IPS-NIHi7 (cell line): ENCODE measurements around the gene FSIP1.

Source experiments
- DNase-seq: peaks from one replicate; pipeline ENCODE4 v3.0.0; 2012; ENCODE audit warnings: mixed read lengths; ENCODE audit errors: extremely low spot score

FSIP1 gene

DNA sequence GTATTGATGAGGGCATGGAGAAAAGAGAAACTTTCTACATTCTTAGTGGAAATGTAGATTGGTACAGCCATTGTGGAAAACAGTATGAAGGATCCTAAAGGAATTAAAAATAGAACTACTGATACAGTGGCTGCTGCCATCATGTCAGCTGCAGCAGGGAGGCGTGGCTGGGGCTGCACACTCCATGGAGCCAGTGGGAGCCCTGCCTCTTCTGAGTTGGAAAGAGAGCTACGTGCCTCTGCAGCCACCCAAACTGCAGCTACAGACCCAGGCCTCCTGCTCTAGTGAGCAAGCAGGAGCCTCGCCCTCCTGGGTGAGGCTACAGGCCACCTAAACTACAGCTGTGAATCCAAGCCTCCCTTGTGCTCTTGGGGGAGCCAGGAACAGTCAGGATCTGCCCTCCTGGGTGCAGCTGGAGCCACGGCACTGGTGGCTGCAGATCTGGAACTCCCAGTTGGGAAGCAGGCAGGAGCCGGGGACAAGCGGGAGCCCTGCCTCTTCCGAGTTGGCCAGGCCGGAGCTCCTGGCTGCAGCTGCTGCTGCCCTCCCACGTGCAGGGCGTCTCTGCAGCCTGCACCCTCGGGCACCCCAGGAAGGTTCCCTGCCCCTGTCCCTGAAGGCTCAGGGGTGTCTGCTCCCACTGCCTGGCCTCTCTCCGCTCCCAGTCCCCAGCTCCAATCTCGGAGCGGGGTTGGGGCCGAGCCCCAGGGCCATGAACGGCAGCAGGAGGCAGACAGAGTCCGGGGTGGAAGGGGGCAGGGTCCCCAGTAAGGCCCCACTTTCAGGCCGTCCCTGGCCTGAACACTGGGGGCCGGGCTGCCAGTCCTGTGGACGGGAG lies 137.3 kb downstream of the FSIP1 start:
- no peak for DNase-seq

DNA sequence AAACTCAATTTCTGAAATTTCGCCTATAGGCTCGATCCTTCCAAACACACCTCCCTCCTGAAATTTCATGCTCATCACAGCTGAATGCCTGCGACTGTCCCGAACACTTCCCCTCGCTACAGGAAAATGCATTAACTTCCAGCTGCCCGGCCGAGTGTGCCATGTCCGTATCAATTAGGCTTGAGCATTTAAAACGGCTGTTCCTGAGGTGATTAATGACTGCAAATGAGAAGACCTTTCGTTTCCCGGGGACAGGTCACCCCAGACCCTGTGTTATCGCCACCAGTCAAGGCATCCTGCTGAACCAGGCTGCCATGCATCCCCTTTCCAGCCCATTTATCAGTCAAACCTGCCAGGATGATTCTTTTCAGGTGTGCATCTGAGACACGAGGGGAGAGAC lies 138.5 kb downstream of the FSIP1 start:
- no peak for DNase-seq

DNA sequence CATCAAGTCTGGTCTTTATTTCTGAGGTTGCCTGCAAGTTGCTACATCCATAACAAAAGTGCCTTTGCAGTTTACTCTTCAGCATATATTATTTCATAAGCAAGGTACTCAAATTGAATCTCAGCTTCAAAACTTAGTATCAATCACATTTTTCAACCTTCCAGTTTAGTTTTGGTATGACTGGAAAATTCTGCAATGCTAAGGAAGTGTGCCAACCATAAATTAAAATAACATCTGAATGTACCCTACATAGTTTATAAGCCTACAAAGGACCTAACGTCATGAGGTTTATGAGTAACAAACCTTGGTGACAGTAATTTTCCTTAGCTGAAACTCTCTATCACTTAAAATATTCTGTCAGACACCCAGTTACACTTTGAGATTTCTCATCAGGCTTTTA lies 138.9 kb downstream of the FSIP1 start:
- no peak for DNase-seq

DNA sequence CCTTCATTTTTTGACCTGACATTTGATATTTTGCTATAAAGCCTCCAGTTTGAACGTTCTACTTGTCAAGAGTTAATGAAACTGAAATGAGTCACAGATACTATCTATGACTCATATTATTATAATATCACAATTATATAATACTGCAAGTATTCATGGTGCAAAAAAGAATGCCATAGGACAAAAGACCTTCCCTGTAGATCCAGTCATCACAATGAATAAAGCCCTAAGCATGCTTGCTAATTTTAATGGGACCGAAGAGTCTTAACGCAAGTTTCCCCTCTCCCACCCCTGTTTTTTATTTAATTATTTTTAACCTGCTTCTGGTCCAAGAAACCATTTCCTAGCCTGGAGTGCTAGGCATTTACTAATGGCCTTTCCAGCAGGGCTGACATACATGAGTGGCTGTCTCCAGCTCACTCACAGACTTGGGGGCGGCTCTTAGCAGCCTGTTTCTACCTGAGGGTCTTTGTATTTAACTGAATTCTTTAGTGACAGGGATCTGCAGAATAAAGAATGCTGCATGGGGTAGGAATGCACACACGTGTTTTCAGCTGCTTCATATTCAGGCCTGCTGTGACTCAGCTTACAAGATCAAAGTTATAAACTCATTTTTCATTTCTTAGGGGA lies 140.5 kb downstream of the FSIP1 start:
- peak; percentile 45 for DNase-seq

DNA sequence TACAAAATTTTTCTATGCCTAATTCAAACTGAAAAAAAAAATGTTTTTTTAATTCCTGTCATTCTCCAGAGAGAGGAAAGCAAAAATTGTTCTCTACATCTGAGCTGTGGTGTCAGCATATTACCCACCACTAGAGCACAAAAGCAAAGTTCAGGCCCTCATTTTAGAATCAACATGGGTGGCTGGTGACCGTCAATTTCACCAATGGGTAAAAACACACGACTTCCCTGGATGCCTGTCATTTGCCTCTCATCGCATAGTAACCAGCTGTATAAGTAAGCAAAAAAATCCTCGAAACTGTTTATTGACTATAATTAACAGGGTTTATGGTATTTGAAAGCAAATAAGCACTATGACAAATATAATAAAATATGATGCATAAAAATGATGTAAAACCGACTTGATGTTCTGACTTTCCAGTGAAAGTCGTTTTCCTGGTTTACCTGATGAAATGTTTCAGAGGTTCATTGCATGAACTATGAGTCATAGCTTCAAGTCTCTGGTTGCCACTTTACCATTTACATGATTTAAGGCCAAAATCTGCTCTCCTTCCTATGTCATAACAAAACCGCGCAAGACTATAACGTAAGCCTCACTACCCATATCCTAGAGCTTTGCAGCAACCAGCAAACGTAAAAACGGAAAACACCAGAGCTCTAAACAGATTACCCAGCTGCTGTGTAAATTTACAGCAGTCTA lies 141.3 kb downstream of the FSIP1 start:
- no peak for DNase-seq

DNA sequence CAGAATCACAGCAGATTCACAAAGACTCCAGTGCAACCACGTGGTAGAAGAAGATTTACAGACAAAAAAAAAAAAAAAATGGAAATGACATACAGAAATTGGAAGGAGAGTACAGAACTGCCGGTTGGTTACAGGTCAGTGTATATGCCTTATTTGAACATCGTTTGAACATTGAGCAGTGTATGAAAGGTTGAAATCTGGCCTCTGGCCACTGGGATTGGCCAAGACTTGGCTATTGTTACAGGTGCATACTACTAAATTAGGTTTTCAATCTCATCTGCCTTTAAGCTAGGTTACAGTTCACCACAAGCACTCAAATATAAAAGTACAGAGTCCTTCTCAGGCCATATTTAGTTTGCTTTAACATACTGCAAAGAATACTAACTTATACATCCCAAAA lies 142.0 kb downstream of the FSIP1 start:
- no peak for DNase-seq

DNA sequence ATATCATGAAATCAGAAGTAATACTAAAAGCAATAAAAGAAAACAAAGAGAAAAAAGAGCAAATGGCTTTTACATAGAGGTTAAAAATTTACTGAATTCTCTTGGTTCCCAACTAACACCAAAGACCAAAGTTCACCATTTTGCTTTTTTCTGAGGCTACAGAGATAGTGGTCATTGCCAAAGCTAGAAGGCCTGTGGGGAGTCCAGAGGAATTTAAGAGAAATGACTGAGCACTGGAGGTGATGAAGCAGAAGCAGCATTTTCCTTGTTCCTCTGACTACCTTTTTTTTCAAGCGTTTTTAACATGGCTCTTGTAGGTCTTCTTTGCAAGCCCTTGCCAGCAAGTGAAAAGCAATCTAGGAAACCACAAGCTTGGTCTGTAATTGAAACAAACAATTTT lies 143.6 kb downstream of the FSIP1 start:
- no peak for DNase-seq

DNA sequence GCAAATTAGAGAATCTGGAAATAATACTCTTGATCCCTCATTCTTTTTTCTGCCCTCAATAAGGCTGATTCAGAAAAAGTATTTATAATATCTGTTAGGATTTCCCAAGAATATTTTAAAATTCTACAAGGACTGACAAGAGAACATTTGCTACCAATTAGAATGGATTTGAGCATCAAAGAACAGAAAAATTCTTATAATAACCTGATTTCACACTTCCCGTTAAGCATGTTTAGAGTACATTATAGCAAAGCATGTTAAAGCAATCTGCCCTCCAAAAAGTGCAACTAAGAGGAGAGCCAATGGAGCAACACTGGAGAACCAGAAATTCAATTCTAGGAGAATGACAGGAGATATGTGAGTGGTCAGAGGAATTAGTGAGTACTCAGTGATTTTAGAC lies 144.6 kb downstream of the FSIP1 start:
- DNase-seq = no peak

DNA sequence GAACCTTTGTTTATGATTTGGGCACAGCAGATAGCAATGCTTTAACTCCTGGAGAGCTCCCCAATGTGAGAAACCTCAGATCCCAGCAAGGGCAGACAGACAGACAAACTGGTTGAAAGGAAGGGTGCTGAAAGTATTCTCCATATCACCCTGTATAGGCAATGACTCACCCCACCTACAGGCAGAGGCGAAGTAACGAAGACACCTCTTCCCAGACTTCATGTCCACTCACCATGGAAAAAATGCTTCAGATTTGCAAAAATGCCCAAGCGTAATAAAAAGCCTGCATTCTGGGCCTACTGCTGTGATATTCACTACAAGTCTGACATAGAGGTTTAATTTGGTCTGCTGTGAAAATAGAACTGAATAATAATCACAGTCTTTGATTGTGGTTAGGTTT lies 151.3 kb downstream of the FSIP1 start:
- DNase-seq = peak; percentile 37

DNA sequence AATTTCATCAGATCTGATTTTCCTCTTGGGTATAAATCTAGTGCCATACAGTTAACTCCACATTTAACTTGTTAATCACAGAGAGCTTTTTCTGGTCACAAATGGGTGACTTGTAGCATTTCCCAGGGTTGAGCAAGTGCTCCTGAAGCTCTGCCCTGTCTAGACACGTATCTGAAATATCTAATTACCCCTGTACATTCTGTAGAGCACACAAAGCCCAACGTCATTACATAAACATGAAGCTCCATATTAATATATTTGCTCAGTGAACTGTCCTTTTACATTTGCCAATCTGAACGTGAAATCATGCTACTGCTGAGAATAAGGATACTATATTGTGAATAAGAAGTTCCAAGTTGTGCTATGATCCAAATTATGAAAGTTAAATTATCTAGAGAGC lies 152.7 kb downstream of the FSIP1 start:
- no peak for DNase-seq

DNA sequence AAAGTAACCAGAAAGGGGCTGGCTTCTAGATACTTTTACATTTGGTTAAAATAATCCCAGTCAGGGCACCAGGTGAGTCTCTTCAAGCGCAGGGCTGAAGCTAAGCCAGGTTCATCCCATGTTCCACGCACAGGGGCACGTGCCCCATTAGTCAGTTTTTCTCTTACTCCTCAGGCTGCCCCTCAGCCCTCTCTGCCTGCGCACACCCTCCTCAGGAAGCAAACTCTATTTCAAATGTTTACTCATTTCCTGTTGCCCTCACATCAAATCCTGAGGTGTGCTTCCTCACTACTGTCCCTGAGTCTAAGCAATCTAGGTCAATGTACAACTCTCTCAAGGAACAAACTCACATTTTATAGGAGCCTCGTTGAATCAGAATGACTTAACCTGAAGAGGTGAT lies 153.3 kb downstream of the FSIP1 start:
- no peak for DNase-seq

DNA sequence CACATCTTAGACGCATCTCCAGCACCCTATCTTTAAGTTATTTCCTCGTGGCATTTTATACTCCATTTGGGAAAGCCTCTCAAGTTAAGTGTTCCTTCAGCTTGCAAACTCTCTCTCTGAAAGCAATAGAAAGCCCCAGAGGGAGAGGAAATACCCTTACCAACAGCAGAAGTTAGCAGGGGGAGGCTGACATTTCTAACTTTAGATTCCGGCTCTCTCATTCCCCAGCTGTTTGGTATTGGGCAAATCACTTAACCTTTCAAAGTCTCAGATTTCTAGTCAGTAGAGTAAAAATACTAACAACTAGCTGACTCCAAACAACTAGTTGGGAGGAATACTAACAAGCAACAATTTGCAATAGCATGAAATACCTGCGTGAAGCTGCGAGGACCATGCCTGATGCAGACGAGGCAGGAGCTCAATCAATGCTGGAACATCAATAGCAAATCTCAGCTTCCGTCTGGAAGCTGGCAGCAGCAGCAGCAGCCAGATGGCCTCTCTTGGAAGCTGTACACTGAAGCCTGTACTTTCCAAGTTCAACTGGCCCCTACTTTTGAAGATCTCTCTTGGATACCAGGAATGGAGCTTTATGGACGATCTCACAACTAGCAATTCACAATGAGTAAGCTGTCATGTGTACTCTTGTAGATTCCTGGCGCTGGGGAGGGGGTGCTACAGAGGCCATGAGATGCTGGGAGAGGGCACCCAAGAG lies 153.9 kb downstream of the FSIP1 start:
- DNase-seq = no peak

DNA sequence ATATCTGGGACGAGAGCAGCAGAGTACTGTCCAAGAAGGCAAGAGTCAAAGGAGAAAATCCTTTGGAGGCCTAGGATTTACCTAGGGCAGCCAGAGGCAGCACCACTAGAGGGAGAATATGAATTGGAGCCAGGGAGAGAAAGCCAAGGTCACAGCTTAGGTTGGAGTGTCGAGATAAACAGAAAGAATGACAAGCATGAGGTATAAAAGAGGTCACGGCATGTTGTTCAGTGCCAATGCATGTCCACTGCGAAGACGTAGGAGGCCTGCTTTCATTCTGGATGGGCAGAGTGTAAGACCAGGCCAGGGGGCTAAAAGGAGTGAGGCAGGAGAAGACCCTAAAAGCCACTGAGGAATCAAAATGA lies 154.5 kb downstream of the FSIP1 start:
- no peak for DNase-seq

DNA sequence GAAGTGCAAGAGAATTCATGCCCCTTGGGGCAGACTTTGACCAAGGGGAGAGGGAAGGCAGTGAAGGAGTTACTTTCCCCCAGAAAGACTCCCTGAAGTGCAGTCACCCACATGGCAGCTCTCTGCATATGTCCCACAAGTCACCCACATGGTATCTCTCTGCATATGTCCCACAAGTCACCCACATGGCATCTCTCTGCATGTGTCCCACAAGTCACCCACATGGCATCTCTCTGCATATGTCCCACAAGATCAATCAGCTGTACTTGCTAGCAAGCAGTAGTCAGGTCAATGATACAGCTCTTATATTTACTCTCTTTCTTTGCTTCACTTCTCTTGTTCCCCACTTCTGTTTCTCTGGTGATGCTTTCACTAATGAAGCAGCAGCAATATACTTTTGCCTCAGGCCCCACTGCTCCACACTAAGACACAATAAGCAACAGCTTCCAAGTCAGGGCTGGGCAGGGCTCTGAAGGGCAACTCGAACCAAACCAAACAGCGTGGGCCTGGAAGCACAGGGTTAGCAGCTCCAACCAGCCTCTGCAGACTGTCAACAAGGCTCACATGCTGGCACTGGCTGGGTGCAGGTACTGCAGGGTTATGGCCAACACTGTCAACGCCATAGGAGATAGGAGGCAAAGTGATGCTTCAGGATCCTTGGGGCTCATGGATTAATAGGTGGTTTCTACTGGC lies 155.0 kb downstream of the FSIP1 start:
- DNase-seq = no peak

DNA sequence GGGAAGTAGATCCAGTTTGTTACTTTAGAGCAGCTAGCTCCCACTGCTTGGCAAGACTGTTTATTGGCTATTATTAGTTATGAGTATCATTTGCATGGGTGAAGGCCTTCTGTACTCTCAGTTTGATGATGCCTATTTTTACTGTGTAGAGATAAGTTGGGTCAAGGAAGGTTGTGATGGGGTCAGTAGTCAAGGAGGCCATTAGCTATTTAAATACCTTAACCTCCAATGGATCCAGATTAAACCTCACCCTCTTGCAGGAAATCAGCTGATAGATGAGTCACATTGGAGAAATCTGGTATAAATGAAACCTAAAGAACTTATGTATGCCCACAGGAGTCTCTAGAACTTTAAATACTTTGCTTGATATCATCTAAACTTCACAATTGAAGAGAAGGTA lies 156.8 kb downstream of the FSIP1 start:
- no peak for DNase-seq

DNA sequence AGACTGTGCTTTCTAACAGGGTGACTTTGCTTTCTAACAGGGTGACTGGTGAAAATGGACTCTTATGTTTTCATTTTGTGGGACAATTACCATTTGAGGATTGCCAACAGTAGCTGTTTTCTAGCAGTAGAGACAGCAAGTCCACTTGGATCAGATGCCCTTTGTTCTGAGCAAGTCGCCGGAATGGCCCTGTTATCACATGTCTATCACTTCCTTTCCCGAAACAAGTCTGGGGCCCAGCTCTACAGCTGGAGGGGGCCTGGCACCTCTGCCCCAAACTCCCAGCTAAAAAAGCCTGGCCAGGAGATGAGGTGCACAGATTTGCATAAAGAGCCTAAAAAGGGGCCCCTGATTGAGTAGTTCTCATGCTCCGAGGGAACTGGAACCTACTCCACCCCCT lies 157.2 kb downstream of the FSIP1 start:
- no peak for DNase-seq

DNA sequence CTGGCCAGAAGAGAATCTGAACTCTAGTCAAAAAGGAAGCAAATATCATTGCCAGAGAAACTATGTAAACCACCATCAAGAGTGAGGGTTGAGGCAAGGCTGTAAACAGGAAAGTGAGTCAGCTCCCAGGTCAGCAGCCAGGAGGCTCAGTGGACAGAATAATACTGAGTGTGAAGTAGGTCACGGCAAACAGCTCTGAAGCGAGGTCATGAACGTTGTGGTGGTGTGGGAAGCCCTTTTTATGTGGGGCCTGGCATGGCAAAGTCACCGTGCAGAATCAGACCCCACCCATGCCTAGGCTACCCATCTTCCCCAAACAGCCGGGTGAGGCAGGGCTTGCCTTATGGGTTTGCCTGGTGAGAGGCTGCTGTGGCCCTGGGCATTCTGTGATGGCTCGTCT lies 157.8 kb downstream of the FSIP1 start:
- no peak for DNase-seq

DNA sequence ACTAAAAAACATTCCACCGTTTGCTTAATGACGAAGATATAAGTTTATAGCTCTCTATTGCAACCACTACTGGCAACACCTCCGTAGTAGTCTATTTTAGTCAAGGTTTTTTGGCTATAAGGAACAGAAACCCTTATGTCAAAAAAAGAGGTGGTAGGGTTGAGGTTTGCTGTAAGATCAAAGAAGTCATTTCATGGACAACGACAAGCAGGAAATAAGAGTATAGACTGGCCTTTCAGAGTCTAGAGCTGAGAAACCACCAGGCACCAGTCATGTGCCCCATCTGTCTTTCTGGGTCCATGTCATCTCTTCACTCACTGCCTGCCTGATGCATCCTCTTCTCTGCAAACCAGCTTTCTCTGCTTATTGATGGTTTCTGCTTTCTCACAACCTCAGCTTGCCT lies 159.1 kb downstream of the FSIP1 start:
- no peak for DNase-seq

DNA sequence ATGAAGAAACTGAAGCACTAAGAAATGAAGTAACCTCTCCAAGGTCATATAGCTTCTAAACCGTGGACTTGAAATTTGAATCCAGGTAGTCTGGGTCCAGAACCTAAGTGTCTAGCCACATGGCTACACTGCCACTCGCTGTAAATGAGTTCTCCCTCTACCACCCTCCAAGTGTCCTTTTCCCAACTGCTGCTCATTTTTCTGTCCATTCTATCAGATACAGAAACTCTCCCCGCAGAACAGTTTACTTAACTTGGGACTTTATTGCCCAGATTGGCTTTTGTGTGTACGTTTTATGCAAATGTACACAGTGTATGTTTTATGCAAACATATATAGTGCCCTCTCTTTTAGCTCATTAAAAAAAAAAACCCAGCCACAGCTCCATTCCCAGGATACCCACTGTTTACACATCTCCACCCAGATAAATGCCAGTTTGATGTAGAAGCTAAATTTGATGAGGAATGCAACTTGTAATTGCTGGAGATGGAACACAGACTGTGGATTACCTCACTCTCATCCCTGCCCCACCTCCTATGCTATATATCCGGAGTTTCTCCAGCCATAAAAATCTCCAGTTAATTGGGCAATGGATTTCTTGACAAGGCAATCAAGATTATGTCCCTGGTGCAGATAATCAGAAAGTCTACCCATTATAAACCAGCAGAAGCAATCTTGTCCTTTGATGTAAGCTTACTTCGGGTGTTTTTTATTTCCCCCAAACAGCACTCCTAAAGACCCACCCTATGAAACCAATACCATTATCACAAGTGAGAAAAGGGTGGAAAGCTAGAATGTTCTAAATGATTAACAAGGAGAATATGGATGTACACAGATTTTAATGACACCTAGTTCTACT lies 159.8 kb downstream of the FSIP1 start:
- DNase-seq = no peak

DNA sequence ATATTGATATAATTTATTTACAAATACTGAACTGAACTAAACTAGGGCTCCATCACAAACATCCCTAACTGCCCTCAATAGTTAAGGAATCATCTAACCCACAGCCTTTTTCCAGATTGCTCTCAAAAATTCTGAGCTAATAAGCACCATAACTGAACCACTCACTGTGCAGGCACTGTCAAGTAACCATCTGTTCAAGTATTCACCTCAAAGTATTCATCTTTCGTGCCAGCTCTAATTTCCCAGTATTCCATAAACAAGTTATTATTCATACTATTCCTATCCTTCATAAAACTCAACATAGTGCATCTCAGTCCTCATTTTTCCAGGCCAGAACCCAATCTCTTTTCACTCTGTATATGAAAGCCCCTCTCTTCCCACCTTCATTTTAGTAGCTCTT lies 160.7 kb downstream of the FSIP1 start:
- no peak for DNase-seq

DNA sequence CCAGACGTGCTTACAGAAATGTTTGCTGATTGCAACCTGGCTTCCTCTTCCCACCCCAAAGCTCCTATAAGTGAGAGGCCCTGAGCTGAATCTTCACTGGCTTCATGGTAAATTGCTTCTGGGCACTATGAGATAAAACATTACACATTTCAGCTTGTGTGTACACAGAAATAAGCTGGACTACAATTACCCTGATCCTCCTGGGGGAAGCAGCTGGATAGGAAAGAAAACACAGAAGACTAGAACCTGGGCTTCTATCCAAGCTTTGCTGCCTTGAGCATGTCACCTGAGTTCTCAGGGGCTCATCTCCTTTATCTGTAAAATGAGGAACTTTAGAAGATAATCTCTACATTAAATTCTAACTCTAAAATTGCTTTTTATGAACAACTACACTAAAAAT lies 161.4 kb downstream of the FSIP1 start:
- no peak for DNase-seq
